HuH-7 (cell line): ENCODE results near the gene RAB10.
"Not testable (repeated sequence)": the region's sequence is repeated elsewhere in the genome, so short reads cannot be mapped to it uniquely, and the experiment has no call there.

Experiments
- DNase-seq: peaks from one replicate; pipeline ENCODE4 v3.0.0; 2011; ENCODE audit warnings: low spot score

RAB10 gene

DNA sequence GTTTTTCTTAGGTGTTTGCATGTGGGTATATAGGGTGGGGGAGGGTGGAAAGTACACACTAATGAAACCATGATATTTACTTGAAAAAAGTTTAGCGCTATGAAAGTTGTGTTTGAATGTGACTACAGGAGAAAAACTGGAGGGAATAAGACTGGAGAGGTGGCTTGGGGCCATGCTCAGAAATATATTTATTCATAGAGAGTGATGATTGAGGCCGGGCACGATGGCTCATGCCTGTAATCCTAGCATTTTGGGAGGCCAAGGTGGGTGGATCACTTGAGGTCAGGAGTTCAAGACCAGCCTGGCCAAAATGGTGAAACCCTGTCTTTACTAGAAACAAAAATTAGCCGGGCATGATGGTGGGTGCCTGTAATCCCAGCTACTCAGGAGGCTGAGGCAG is 55.0 kb downstream of the RAB10 start:
- DNase-seq: not testable (repeated sequence)

- no peak for DNase-seq
Observed at GRCh38 chr2:26089337-26089736, 55.5 kb downstream of the RAB10 start.

DNA sequence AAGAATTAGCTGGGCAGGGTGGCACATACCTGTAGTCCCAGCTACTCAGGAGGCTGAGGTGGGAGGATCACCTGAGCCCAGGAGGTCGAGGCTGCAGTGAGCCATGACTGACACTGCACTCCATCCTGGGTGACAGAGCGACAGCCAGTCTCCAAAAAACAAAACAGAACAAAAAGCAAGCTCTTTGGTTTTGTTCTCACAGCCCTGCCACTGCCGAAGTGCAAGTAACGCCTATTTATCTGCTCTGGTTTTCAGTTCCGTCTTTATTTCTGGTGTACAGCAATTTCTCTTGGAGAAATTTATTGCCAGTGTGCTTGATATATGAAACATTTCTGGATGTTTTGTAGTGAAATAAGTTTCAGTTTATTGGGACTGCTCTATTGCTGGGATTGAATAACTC is 61.9 kb downstream of the RAB10 start:
- DNase-seq: no peak

DNA sequence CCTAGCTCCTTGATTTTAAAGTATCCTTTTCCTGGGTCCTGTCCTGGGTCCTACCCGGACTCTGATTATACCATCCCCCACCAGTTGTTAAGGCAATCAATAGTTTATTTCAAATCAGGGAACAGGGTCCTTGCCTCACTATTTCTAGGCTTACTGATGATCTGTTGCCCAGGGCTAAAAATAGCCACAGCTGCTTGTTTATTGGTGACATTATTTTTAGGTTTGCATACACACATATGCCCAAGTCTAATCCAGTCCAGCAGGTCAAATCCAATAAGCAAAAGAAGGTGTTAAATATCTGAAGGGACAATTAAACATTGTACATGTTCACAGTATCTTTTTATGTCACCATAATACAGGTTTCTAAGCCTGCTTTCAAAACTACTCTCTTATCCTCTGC is 66.0 kb downstream of the RAB10 start:
- no peak for DNase-seq

DNA sequence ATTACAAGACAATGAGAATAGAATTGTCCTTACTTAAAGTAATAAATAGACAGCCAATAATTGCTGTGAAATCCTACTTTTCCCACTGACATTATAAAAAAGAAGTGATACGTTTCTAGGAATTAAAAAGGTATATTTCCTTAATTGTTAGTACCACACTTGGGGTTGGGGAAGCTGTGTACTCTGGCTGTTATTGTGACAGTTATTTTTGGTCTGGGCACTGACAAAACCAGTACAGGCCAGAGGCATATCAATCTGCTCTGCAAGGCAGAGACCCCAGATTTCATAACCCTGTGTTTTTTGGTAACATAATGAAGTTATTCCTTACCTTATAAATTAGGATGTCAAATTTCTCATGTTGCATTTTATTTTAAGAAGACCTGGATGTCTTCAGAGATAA is 66.5 kb downstream of the RAB10 start:
- no peak for DNase-seq

- no peak for DNase-seq
Observed at GRCh38 chr2:26103752-26104151, 69.9 kb downstream of the RAB10 start.

DNA sequence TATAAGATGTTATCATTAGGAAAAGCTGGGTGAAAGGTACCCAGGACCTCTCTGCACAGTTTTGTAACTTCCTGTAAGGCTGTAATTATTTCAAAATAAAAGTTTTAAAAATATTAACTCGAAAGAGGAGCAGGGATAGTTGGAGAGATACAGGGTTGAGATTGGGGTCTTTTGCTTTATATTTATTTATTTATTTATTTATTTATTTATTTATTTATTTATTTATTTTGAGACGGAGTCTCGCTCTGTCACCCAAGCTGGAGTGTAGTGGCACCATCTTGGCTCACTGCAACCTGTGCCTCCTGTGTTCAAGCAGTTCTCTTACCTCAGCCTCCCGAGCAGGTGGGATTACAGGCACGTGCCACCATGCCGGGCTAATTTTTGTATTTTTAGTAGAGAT is 74.8 kb downstream of the RAB10 start:
- not testable (repeated sequence) for DNase-seq

DNA sequence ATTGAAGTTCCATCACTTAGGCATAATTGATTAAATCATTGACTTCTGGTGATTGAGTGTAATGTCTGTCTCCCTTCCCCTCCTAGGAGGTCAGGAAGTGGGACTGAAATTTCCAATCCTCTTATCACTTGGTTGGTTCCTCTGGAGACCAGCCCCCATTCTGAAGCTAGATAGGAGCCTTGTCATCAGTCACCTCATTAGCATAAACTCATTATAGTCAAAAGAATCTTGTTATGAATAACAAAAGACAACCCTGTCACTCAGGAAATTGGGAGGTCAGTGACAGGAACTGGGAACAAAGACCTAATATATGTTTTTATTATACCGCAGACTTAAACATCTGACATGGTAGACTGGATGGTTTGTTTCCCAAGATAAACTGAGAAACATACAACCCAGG is 78.3 kb downstream of the RAB10 start:
- no peak for DNase-seq

GRCh38 chr2:26114151-26114550 is 80.3 kb downstream of the RAB10 start:
- DNase-seq: no peak

- no peak for DNase-seq
Observed at GRCh38 chr2:26118682-26119081, 84.8 kb downstream of the RAB10 start.

GRCh38 chr2:26119521-26119920 is 85.6 kb downstream of the RAB10 start:
- DNase-seq: no peak

GRCh38 chr2:26122630-26123029 is 88.7 kb downstream of the RAB10 start:
- DNase-seq: no peak

DNA sequence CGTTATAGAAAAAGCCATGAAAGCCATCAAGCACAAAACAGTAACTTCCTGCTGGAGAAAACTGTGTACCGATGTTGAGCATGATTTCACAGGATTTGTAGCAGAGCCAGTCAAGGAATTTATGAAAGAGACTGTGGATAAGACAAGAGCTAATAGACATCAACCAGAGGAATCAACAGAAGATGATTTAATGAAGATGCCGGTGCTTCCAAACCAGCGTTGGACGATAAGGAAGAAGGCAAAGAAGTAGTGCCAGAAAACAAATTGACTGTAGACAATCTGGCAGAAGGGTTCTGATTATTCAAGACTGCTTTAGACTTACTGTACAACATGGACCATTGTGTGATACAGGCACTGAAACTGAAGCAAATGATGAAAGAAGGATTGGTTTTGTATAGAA is 89.5 kb downstream of the RAB10 start:
- DNase-seq: no peak

- no peak for DNase-seq
Observed at GRCh38 chr2:26126074-26126473, 92.2 kb downstream of the RAB10 start.

GRCh38 chr2:26128176-26128575 is 94.3 kb downstream of the RAB10 start:
- no peak for DNase-seq

DNA sequence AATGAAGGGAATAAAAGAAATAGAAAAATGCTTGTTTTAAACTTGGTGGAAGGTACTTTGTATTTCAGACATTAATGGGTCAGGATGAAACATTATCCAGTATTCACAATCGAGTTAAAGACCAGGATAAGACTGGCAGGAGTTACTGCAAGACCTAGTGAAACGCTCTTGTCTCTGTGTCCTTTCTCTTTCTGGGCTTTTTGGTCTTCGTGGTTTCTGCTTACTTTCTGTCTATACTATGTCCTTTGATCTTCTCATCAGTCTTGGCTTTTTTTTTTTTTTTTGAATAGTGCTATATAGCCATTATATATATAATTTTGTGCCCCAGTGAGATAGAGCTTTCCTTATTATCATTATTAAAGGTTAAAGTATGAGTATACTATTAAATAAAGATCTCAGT is 96.9 kb downstream of the RAB10 start:
- no peak for DNase-seq

DNA sequence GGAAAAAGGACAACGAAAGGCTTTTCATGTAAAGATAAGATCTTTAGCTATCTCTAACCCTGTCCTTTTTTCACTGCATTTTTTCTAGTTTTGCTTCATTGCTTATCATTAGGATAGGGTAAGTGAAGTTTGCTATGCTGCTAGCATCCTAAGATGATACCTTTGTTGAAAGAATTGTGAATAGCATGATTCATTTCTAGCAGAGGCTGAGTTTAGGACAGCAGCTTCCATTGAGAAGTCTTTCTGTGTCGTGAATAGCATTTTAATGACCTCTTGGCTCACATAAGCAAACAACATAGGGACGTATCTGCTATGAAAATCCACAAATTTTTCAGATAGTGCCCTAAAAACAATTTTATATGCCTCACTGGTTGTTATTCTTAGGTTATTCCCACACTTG is 102.6 kb downstream of the RAB10 start:
- no peak for DNase-seq

GRCh38 chr2:26139269-26140183 is 105.6 kb downstream of the RAB10 start:
- no peak for DNase-seq

DNA sequence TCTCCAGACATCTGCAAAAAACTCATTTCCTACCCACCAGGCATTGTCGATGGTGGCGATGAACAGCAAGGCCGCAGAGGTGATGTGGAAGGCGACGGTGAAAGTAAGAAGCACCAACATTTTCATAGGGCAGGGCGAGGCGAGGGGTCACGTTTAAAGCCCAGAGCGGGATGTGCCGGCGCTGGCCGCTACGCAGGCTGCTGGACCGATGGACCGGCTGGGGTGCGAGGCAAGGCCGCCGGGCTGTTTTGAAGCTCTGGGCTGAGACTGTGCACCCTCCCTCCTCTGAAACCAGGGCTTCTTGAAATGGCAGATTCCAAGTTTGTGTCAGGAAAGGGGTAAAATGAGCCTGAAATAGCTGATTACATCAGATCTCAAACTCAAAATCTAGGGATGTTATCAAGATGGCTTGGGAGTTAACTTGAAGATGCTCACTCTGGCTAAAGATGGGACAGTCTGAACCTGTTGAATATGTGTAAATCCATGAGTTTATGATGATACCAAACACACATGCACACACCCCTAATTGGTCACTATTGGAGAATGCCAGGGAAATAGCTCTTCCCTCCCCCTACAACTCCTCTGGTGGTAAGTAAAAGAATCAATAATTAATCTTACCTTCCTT is 107.4 kb downstream of the RAB10 start:
- no peak for DNase-seq

DNA sequence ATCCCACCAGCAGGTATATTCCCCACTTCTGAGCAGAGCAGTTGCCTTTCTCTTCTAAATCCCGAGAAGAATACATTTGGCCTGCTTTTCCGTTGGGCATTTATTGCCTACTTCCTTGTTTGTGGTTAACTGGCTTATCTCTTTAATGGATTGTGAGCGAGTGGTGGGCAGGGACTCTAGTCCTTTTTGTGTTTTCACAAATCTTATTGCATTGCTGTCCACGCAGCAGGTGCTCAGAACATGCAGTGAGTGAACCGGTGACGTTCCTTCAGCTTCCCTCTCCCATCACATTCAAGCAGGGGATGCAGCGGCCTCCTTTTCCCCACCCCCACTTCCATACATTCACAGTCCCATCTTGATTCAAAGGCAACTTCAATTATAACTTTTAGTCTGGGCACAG is 110.1 kb downstream of the RAB10 start:
- peak; percentile 30 for DNase-seq

DNA sequence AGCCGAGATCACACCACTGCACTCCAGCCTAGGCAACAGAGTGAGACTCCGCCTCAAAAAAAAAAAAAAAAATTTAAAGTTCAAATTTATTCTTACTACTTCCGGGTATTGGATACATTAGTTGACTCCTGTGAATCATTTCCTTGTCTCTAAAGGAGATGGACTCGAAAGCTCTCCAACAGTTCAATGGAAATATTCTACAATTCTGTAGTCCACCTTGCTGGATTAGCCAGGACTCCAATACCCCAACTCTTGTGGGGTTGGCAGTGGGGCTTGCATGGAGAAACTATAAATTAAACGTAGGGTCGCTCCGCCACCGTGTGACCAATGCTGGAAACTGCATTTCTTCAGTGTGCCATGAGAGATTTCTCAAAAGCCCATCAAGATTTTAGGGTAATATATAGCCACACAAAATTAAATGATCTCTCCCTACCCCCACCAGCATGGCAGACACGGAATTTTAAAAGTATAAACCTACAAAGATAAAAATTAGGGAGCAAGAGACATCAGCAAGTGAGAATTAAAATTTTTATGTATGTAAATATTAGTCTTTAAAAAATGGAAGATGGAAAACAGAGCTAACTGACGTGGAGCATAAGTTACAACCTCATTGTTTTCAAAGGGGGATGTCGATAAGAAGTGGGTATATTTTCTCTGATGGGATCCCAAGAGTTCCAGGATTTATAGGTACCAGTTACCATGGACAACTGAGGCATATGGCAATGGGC is 111.2 kb downstream of the RAB10 start:
- peak; percentile 55 for DNase-seq

DNA sequence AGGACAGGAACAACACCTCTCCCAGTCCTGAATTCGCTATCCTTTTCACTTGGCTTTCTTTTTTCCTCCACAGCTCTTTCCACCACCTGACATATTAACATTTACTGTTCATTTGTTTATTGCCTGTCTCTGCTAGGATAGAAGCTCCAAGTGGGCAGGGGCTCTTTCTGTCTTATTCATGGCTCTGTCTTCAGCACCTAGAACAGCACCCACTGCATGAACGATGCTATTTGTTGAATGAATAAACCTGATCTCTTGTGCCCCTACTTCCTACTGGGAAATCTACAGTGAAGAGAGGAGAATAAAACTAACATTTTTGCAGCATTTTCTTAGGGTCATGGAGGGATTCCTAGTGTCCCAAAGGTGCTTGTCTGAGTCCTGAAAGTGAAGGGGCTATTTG is 114.6 kb downstream of the RAB10 start:
- DNase-seq: no peak

- DNase-seq: no peak
Observed at GRCh38 chr2:26150243-26150642, 116.4 kb downstream of the RAB10 start.
